HEK293 (cell line): ENCODE data around the gene LRRC8E.

ENCODE experiments used
- CTCF ChIA-PET: fragments of 350-600 bp; formaldehyde crosslinking; extraction: SDS; loops from one replicate; lab custom pipeline; 2021; ENCODE audit warnings: antibody characterized with exemption; lab: Yijun Ruan, JAX
- POLR2A ChIA-PET: fragments of 300-600 bp; formaldehyde crosslinking; extraction: SDS; loops from one replicate; lab custom pipeline; 2020; ENCODE audit warnings: antibody characterized with exemption, inconsistent platforms; lab: Yijun Ruan, JAX
- H3K27ac ChIP-seq: fragments of 200-500 bp; sonication (Bioruptor generic); 2 replicates; pipeline ENCODE4 v1.5.1; 2014; ENCODE audit warnings: low read depth, low read length, control low read depth, inconsistent platforms; ENCODE audit errors: extremely low read depth
- H3K36me3 ChIP-seq, 2 experiments: fragments of 200-500 bp in 1 of 2; sonication (Bioruptor generic) in 1 of 2; 1 replicate in 1 of 2; 2 replicates in 1 of 2; pipeline ENCODE4 v1.5.1; 2014 to 2017; ENCODE audit warnings: inconsistent platforms in 2 of 2, low read length in 2 of 2; ENCODE audit not compliant: control insufficient read depth in 2 of 2, insufficient read depth in 1 of 2
- H3K4me1 ChIP-seq: fragments of 200-500 bp; sonication (Bioruptor generic); 2 replicates; pipeline ENCODE4 v1.5.1; 2014; ENCODE audit warnings: mild to moderate bottlenecking, low read length, inconsistent platforms; ENCODE audit not compliant: control insufficient read depth, insufficient read depth
- H3K4me3 ChIP-seq: 2 replicates; pipeline ENCODE4 v1.5.1; 2011; ENCODE audit warnings: low read depth, mild to moderate bottlenecking, control low read depth, low read length, moderate library complexity
- H3K9me3 ChIP-seq: fragments of 200-500 bp; sonication (Bioruptor generic); 2 replicates; pipeline ENCODE4 v1.5.1; 2014; ENCODE audit warnings: low read depth, low read length, inconsistent platforms; ENCODE audit not compliant: control insufficient read depth, insufficient read depth
- KLF9 ChIP-seq: fragments of 450-650 bp; formaldehyde crosslinking; IDR thresholded peaks from 2 replicates; pipeline ENCODE4 v1.5.1; 2016; ENCODE audit warnings: missing biosample characterization, missing genetic modification characterization, low read depth
- SP2 ChIP-seq: fragments of 450-650 bp; formaldehyde crosslinking; IDR thresholded peaks from 2 replicates; pipeline ENCODE4 v1.5.1; 2016; ENCODE audit warnings: missing biosample characterization, missing genetic modification characterization
- ZFP3 ChIP-seq: fragments of 450-650 bp; formaldehyde crosslinking; IDR thresholded peaks from 2 replicates; pipeline ENCODE4 v1.5.1; 2016; ENCODE audit warnings: low read depth, missing biosample characterization, missing genetic modification characterization
- ZFP69B ChIP-seq: fragments of 450-650 bp; formaldehyde crosslinking; IDR thresholded peaks from 2 replicates; pipeline ENCODE4 v1.5.1; 2016; ENCODE audit warnings: missing biosample characterization, missing genetic modification characterization
- ZNF112 ChIP-seq: fragments of 450-650 bp; formaldehyde crosslinking; IDR thresholded peaks from 2 replicates; pipeline ENCODE4 v1.5.0; 2017; ENCODE audit warnings: missing biosample characterization, missing genetic modification characterization
- ZNF184 ChIP-seq: fragments of 450-650 bp; IDR thresholded peaks from 2 replicates; pipeline ENCODE4 v1.5.1; 2018; ENCODE audit warnings: missing biosample characterization, mild to moderate bottlenecking, missing genetic modification characterization
- ZNF19 ChIP-seq: fragments of 450-650 bp; formaldehyde crosslinking; IDR thresholded peaks from 2 replicates; pipeline ENCODE4; 2016; ENCODE audit warnings: missing biosample characterization, missing genetic modification characterization, low read depth
- ZNF248 ChIP-seq: fragments of 450-650 bp; formaldehyde crosslinking; IDR thresholded peaks from 2 replicates; pipeline ENCODE4 v1.5.1; 2017; ENCODE audit warnings: missing biosample characterization, missing genetic modification characterization
- ZNF341 ChIP-seq: fragments of 450-650 bp; formaldehyde crosslinking; IDR thresholded peaks from 2 replicates; pipeline ENCODE4; 2016; ENCODE audit warnings: low read depth, missing biosample characterization, missing genetic modification characterization
- ZNF354C ChIP-seq: fragments of 450-650 bp; formaldehyde crosslinking; IDR thresholded peaks from 2 replicates; pipeline ENCODE4 v1.5.1; 2016; ENCODE audit warnings: missing biosample characterization, missing genetic modification characterization, low read depth, borderline replicate concordance
- ZNF48 ChIP-seq: fragments of 450-650 bp; formaldehyde crosslinking; IDR thresholded peaks from 2 replicates; pipeline ENCODE4 v1.5.1; 2016; ENCODE audit warnings: missing biosample characterization, missing genetic modification characterization
- ZNF660 ChIP-seq: fragments of 450-650 bp; IDR thresholded peaks from 2 replicates; pipeline ENCODE4 v1.5.1; 2018; ENCODE audit warnings: missing biosample characterization, mild to moderate bottlenecking, missing genetic modification characterization
- ZNF777 ChIP-seq: fragments of 450-650 bp; formaldehyde crosslinking; IDR thresholded peaks from 2 replicates; pipeline ENCODE4 v1.5.1; 2017; ENCODE audit warnings: missing biosample characterization, missing genetic modification characterization, borderline replicate concordance
- TF ChIP-seq, protein P1 (sequence below): fragments of 450-650 bp; formaldehyde crosslinking; IDR thresholded peaks from 2 replicates; pipeline ENCODE4 v1.5.1; 2016; ENCODE audit warnings: missing biosample characterization, missing genetic modification characterization, borderline replicate concordance
- TF ChIP-seq, protein P2 (sequence below): fragments of 450-650 bp; formaldehyde crosslinking; IDR thresholded peaks from 2 replicates; pipeline ENCODE4 v1.5.1; 2016; ENCODE audit warnings: missing biosample characterization, missing genetic modification characterization
- TF ChIP-seq, protein P3 (sequence below): fragments of 450-650 bp; formaldehyde crosslinking; IDR thresholded peaks from 2 replicates; pipeline ENCODE4 v1.5.1; 2016; ENCODE audit warnings: missing biosample characterization, missing genetic modification characterization
- TF ChIP-seq, protein P4 (sequence below): fragments of 450-650 bp; formaldehyde crosslinking; IDR thresholded peaks from 2 replicates; pipeline ENCODE4 v1.5.1; 2016; ENCODE audit warnings: missing biosample characterization, missing genetic modification characterization
- TF ChIP-seq, protein P5 (sequence below): fragments of 450-650 bp; formaldehyde crosslinking; IDR thresholded peaks from 2 replicates; pipeline ENCODE4 v1.5.1; 2016; ENCODE audit warnings: missing biosample characterization, missing genetic modification characterization
- TF ChIP-seq, protein P6 (sequence below): fragments of 450-650 bp; formaldehyde crosslinking; IDR thresholded peaks from 2 replicates; pipeline ENCODE4 v1.5.1; 2017; ENCODE audit warnings: missing biosample characterization, mild to moderate bottlenecking, missing genetic modification characterization, moderate library complexity
- TF ChIP-seq, protein P7 (sequence below): fragments of 450-650 bp; formaldehyde crosslinking; IDR thresholded peaks from 2 replicates; pipeline ENCODE4 v1.5.1; 2016; ENCODE audit warnings: missing biosample characterization, missing genetic modification characterization

LRRC8E gene

DNA sequence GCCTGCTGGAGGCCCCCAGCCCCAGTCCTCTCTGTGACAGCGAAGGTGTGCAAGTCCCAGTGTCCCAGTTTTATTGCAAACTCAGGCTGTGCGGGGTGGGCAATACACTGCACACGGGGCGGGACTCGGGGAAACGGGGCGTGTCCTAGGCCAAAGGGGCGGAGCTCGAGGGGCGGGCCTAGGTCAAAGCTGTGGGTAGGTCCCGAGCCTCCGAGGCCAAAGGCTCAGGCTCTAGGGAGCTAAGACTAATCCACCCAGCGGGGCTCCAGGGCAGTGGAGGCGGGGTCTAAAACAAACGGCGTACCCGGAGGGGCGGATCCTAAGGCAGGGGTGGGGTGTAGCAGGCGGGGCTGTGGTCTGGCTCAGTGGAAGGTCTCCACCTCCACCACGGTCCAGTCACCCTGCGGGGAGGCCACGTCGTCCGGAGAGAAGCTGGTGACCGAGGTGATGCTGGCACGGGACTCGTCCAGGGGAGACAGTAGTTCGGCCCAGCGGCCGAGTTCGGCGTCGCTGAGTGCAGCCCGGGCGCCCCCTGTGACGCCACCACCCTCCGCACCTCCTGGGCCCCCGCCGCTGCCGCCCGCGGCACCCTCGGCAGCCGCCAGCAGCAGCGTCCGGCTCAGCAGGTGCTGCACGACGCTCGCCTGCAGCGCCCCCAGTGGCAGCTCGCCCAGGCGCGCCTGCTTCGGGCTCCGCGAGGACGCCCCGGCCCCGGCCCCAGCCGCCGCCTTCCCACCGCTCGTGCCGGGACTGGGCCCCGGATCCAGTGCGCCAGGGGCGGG is 19.4 kb upstream of the LRRC8E start (continued):
- TF ChIP-seq, protein P1, sequence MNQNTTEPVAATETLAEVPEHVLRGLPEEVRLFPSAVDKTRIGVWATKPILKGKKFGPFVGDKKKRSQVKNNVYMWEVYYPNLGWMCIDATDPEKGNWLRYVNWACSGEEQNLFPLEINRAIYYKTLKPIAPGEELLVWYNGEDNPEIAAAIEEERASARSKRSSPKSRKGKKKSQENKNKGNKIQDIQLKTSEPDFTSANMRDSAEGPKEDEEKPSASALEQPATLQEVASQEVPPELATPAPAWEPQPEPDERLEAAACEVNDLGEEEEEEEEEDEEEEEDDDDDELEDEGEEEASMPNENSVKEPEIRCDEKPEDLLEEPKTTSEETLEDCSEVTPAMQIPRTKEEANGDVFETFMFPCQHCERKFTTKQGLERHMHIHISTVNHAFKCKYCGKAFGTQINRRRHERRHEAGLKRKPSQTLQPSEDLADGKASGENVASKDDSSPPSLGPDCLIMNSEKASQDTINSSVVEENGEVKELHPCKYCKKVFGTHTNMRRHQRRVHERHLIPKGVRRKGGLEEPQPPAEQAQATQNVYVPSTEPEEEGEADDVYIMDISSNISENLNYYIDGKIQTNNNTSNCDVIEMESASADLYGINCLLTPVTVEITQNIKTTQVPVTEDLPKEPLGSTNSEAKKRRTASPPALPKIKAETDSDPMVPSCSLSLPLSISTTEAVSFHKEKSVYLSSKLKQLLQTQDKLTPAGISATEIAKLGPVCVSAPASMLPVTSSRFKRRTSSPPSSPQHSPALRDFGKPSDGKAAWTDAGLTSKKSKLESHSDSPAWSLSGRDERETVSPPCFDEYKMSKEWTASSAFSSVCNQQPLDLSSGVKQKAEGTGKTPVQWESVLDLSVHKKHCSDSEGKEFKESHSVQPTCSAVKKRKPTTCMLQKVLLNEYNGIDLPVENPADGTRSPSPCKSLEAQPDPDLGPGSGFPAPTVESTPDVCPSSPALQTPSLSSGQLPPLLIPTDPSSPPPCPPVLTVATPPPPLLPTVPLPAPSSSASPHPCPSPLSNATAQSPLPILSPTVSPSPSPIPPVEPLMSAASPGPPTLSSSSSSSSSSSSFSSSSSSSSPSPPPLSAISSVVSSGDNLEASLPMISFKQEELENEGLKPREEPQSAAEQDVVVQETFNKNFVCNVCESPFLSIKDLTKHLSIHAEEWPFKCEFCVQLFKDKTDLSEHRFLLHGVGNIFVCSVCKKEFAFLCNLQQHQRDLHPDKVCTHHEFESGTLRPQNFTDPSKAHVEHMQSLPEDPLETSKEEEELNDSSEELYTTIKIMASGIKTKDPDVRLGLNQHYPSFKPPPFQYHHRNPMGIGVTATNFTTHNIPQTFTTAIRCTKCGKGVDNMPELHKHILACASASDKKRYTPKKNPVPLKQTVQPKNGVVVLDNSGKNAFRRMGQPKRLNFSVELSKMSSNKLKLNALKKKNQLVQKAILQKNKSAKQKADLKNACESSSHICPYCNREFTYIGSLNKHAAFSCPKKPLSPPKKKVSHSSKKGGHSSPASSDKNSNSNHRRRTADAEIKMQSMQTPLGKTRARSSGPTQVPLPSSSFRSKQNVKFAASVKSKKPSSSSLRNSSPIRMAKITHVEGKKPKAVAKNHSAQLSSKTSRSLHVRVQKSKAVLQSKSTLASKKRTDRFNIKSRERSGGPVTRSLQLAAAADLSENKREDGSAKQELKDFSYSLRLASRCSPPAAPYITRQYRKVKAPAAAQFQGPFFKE (tag by site-specific recombination): no peak
- TF ChIP-seq ZNF248 (tag by site-specific recombination) (no peak), ZFP69B (no peak), ZNF354C (tag by site-specific recombination) (no peak), ZNF184 (tag by site-specific recombination) (no peak), ZNF48 (tag by site-specific recombination) (no peak), ZNF112 (no peak)
- TF ChIP-seq, protein P2, sequence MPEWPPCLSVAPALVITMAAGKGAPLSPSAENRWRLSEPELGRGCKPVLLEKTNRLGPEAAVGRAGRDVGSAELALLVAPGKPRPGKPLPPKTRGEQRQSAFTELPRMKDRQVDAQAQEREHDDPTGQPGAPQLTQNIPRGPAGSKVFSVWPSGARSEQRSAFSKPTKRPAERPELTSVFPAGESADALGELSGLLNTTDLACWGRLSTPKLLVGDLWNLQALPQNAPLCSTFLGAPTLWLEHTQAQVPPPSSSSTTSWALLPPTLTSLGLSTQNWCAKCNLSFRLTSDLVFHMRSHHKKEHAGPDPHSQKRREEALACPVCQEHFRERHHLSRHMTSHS (tag by site-specific recombination): no peak
- TF ChIP-seq, protein P3, sequence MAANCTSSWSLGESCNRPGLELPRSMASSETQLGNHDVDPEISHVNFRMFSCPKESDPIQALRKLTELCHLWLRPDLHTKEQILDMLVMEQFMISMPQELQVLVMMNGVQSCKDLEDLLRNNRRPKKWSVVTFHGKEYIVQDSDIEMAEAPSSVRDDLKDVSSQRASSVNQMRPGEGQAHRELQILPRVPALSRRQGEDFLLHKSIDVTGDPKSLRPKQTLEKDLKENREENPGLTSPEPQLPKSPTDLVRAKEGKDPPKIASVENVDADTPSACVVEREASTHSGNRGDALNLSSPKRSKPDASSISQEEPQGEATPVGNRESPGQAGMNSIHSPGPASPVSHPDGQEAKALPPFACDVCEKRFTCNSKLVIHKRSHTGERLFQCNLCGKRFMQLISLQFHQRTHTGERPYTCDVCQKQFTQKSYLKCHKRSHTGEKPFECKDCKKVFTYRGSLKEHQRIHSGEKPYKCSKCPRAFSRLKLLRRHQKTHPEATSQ: peak; percentile 23; the same call in 1 of the 2 replicates

DNA sequence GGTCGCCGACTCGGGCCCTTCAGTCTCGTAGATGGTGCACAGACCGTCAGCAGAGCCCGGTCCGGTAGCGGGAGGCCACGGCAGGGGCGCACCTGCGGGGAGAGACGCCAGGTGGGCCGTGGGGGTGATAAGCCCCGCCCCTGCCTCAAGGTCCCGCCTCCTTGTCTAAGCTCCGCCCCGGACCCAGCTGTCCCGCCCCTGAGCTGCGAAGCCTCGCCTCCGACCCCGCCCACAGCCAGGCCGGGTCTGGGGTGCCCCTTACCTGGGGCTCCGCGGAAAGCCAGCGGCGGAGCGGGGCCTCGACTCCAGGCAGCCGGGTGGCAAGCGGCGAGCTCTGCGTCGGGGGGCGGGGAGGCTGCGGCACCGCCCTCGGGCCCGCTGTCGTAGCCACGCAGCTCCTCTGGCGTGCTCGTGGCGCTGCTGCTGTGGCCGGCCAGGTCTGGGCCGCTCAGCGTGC is 18.8 kb upstream of the LRRC8E start:
- no peaks in the 10 kb centered on the region for H3K9me3 ChIP-seq
- H3K27ac ChIP-seq: peak overlapping the region; percentile 45; the same call in 1 of the 2 replicates
- H3K36me3 ChIP-seq: no peaks in the 10 kb centered on the region
- ChIA-PET POLR2A (interaction anchor here (0.9 to 2.2 kb wide), 10 partner anchors 12 to 454 kb away, joined by 3 to 35 read pairs (median 12); partner anchors contain the start of genes LRRC8E, MAP2K7, SNAPC2 and TIMM44), CTCF (interaction anchor here (0.6 to 2.4 kb wide), 32 partner anchors 8 to 1444 kb away, joined by 3 to 25 read pairs (median 6); partner anchors contain the start of genes LRRC8E, MAP2K7, SNAPC2 and TIMM44)
- peaks cover 6% of the 10 kb centered on the region for H3K4me1 ChIP-seq
- peak overlapping the region; percentile 40 for H3K4me3 ChIP-seq
- TF ChIP-seq ZNF660 (tag by site-specific recombination) (no peak), ZNF341 (no peak), ZFP3 (tag by site-specific recombination) (no peak), ZNF777 (no peak), ZNF19 (tag by site-specific recombination) (no peak), KLF9 (tag by site-specific recombination) (peak; percentile 36; the same call in 1 of the 2 replicates), SP2 (tag by site-specific recombination) (peak; percentile 76)
- TF ChIP-seq, protein P4, sequence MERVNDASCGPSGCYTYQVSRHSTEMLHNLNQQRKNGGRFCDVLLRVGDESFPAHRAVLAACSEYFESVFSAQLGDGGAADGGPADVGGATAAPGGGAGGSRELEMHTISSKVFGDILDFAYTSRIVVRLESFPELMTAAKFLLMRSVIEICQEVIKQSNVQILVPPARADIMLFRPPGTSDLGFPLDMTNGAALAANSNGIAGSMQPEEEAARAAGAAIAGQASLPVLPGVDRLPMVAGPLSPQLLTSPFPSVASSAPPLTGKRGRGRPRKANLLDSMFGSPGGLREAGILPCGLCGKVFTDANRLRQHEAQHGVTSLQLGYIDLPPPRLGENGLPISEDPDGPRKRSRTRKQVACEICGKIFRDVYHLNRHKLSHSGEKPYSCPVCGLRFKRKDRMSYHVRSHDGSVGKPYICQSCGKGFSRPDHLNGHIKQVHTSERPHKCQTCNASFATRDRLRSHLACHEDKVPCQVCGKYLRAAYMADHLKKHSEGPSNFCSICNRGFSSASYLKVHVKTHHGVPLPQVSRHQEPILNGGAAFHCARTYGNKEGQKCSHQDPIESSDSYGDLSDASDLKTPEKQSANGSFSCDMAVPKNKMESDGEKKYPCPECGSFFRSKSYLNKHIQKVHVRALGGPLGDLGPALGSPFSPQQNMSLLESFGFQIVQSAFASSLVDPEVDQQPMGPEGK (tag by site-specific recombination): peak; percentile 46; the same call in 1 of the 2 replicates
- TF ChIP-seq, protein P5, sequence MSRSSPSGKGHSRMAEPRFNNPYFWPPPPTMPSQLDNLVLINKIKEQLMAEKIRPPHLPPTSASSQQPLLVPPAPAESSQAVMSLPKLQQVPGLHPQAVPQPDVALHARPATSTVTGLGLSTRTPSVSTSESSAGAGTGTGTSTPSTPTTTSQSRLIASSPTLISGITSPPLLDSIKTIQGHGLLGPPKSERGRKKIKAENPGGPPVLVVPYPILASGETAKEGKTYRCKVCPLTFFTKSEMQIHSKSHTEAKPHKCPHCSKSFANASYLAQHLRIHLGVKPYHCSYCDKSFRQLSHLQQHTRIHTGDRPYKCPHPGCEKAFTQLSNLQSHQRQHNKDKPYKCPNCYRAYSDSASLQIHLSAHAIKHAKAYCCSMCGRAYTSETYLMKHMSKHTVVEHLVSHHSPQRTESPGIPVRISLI (tag by site-specific recombination): no peak
- TF ChIP-seq, protein P6, sequence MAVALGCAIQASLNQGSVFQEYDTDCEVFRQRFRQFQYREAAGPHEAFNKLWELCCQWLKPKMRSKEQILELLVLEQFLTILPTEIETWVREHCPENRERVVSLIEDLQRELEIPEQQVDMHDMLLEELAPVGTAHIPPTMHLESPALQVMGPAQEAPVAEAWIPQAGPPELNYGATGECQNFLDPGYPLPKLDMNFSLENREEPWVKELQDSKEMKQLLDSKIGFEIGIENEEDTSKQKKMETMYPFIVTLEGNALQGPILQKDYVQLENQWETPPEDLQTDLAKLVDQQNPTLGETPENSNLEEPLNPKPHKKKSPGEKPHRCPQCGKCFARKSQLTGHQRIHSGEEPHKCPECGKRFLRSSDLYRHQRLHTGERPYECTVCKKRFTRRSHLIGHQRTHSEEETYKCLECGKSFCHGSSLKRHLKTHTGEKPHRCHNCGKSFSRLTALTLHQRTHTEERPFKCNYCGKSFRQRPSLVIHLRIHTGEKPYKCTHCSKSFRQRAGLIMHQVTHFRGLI: no peak
- TF ChIP-seq, protein P7, sequence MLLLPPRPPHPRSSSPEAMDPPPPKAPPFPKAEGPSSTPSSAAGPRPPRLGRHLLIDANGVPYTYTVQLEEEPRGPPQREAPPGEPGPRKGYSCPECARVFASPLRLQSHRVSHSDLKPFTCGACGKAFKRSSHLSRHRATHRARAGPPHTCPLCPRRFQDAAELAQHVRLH (tag by site-specific recombination): no peak
